ENCODE data around the gene RPL36.
"Not testable (repeated sequence)": the region's sequence is repeated elsewhere in the genome, so short reads cannot be mapped to it uniquely, and the experiment has no call there.

The RPL36 gene

DNA sequence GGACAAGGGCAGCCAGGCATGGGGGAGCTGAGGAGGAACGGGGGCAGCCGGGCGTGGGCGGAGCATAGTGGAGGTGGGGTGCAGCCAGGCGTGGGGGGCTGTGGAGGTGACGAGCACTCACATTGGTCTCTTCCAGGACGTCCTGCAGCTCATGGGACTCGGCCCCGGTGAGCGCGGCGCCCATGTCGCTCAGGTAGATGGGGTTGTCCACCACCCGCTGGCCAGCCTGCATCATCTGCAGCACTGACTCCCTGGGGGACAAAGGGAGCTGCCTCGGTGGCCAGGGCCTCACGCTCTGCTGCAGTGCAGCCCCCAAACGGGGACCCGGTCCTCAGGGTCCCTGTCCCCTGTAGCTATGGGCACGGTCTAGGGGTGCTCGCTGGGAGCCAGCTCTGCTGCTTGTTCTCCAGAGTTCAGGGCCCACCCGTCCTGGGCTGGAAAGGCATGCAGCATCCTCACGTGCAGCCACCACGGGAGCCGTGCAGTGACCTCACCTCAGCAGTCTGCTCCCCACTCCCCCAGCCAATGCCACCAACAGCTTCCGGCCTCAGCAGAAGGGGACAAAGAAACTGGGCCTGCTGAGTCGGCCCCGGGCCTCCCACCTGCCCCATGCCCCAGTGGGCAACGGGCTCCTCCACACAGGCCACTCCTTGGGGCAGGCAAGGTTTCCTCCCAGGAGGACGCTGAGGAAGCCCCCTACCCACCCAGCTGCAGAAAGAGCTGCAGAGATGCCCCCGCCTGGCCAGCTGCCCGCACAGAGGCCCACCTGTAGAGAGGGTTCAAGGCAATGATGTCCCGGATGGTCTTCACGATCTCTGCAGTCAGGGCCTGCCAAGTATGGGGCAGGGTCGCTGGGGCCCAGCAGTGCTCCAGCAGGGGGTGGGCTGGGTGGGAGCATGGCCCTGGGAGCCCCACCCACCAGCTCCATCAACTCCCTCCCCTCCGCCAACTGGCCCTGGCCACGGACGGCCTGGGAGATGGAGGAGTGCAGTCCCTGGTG is 17.8 kb downstream of the RPL36 start:
- no peak for DNase-seq

GRCh38 chr19:5711025-5711424 is 20.9 kb downstream of the RPL36 start:
- no peak for DNase-seq

- DNase-seq, result no peak
Observed at GRCh38 chr19:5711713-5712161, 21.6 kb downstream of the RPL36 start.

GRCh38 chr19:5713228-5713627 is 23.1 kb downstream of the RPL36 start:
- no peak for DNase-seq

DNA sequence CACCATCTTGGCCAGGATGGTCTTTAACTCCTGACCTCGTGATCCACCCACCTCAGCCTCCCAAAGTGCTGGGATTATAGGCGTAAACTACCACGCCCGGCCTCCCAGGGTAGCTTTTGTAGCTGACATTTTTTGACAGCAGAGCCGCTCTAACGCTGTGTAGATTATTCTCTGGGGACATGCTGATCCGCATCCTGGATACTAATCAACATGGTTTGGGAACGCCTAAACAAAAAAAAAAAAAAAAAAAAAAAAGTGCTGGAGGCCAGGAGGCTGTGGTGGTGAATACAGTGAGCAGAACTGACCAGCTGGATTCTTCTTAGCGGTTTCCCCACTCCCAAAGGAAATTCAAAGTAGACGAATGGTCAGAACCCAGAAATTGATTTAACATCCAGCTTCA is 24.7 kb downstream of the RPL36 start:
- no peak for DNase-seq

- peak in 1 of 2 donors; percentile 21 for DNase-seq
Observed at GRCh38 chr19:5717215-5717935, 27.3 kb downstream of the RPL36 start.

GRCh38 chr19:5718037-5718578 is 28.0 kb downstream of the RPL36 start:
- peak; percentile 51 to 72 for DNase-seq

DNA sequence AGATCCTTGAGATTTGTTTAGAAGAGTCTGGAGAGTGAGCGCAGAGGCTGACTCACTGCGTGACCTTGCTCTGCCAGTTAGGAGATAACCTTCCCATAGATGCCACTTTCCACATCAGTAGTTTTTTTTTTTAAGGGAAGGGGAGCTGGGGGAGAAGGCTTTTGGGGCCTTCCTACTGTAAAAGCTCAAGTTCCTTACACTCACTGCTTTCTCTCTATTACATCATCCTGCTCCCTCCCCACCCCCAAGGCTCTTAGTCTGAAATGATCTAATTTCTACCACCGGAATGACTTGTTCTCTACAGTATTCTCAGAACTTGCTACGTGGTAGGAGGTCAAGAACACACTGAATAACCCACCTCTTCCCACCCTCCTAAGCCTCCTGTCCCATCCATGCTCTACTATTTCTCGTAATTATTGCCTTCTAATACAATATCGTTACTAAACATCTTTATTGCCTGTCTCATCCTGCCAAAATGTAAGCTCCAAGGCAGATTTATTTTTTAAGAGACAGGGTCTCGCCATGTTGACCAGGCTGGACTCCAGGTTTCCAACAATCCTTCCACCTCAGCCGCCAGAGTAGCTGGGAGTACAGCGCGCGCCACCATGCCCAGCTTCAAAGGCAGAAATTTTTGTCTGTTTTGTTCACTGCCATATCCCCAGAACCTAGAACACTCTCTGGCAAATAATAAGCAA is 28.6 kb downstream of the RPL36 start:
- peak; percentile 77 to 83 for DNase-seq

DNA sequence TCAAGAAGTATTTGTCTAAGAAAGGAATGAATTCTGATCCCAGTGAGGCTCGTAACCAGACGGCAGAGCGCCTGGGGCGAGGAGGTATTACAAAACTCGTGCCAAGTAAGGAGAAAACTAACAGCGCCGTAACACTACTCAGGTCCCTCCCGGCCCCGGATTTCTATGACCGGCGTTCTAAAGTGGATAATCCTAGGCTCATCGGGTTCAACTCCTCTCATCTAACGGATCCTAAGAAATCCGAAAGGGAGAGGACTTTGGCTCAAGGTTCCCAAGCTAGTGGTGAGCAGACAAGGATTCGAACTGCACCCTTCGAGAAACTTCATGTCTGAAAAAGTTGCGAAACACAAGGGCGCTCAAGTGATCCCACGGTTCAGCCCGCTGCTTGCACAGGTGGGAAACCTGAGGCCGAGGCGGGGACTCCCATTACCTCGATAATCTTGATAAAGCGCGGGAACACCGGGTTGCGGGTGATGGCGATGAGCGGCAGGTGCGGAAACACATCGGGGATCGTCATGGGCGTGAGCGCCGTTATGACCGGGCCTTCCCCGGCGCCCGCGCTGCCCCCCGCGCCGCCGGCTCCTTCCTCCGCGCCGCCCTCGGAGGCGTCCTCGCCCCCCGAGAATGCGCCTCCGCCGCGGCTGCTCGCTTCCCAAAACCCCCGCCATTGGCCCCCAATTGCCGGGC is 29.3 kb downstream of the RPL36 start:
- peak; percentile 6 to 22 for DNase-seq

GRCh38 chr19:5719961-5720790 is 30.1 kb downstream of the RPL36 start, which contains the start of the genes CATSPERD and LONP1:
CATSPERD (plus strand) TSS chr19:5720637; CDS start chr19:5720738, 101 bp downstream.
LONP1 (minus strand) TSS chr19:5720146; CDS start chr19:5720132, 14 bp downstream.
- DNase-seq, result peak; percentile 98

DNA sequence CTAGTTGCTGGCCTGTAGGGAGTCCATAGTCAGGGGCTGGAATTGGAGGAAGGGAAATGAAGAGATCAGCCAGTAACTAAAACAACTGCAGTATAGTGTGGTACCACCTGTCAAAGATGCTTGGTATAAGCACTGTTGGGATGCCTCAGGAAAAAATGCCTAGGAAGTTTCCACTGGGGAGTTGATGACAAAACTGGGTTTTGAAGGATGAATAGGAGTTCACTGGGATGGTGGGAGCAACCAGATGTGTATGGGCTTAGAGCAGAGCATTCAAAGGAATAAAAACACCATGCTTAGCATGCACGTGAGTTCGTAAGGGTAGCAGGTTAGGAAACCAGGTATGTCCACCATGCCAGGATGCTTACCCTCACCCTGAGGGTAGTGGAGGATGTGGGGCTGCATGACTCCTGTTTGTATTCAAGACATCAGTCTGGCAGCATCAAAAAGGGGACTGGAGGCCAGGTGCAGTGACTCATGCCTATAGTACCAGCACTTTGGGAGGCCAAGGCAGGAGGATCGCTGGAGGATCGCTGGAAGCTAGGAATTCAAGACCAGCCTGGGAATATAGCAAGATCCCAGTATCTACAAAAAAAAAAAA is 37.5 kb downstream of the RPL36 start:
- no peak for DNase-seq

DNA sequence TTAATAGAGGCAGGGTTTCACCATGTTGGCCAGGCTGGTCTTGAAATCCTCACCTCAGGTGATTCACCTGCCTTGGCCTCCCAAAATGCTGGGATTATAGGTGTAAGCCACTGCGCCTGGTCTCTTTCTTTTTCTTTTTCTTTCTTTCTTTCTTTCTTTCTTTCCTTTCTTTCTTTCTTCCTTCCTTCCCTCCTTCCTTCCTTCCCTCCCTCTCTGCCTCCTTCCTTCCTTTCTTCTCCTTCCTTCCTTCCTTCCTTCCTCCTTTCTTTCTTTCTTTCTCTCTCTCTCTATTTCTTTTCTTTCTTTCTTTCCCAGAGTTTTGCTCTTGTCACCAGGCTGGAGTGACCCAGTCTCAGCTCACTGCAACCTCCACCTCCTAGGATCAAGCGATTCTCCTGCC is 43.1 kb downstream of the RPL36 start:
- DNase-seq, result not testable (repeated sequence)

DNA sequence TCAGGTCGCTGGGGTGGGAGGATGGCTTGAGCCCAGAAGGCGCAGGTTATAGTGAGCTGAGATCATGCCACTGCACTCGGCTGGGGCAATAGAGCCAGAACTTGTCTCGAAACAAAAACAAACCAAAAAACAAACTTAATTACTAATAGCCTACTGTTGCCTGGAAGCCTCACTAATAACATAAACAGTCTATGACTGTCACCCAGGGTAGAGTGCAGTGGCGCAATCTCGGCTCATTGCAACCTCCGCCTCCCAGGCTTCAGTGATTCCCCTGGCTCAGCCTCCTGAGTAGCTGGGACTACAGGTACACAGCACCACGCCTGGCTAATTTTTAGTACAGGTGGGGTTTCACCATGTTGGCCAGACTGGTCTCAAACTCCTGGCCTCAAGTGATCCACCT is 48.3 kb downstream of the RPL36 start:
- no peak for DNase-seq

Data from inflammatory macrophage treated with lipopolysaccharide for 1 hour (primary cell).